ENCODE results near the gene TMC2.

GRCh38 chr20:2528671-2529271, 7.6 kb upstream of the TMC2 start:
- TF ChIP-seq CTCF (IDR thresholded peaks at IDR 0.05) (no peak), EZH2 (IDR thresholded peaks at IDR 0.05) (no peak)

All from neural progenitor cell (in vitro differentiated cells).